ENCODE measurements around the gene RHBDL1.

RHBDL1 gene

GRCh38 chr16:723695-724094, 48.2 kb downstream of the RHBDL1 start:
- TF ChIP-seq TEAD4 (IDR thresholded peaks at IDR 0.05) (no peak), TAF1 (IDR thresholded peaks at IDR 0.05; ENCODE audit: low read depth) (no peak), EGR1 (IDR thresholded peaks at IDR 0.05) (no peak), REST (IDR thresholded peaks at IDR 0.05; ENCODE audit: low read depth) (no peak), USF1 (IDR thresholded peaks at IDR 0.05) (no peak), ZBTB7A (IDR thresholded peaks at IDR 0.05; ENCODE audit: low read depth) (no peak), TCF12 (IDR thresholded peaks at IDR 0.05; ENCODE audit: low read depth) (no peak), NFIC (IDR thresholded peaks at IDR 0.05) (no peak), EP300 (IDR thresholded peaks at IDR 0.05; ENCODE audit: borderline replicate concordance) (no peak), CEBPB (IDR thresholded peaks at IDR 0.05) (no peak), RAD21 (IDR thresholded peaks at IDR 0.05; ENCODE audit: low read depth) (no peak), YY1 (IDR thresholded peaks at IDR 0.05; ENCODE audit: low read depth) (no peak), CREB1 (IDR thresholded peaks at IDR 0.05; ENCODE audit: low read depth) (no peak), FOXM1 (IDR thresholded peaks at IDR 0.05; ENCODE audit: borderline replicate concordance, low read depth) (no peak), MAX (IDR thresholded peaks at IDR 0.05) (no peak)

- TF ChIP-seq TEAD4 (IDR thresholded peaks at IDR 0.05) (no peak), YY1 (IDR thresholded peaks at IDR 0.05; ENCODE audit: low read depth) (no peak), TAF1 (IDR thresholded peaks at IDR 0.05; ENCODE audit: low read depth) (no peak), CREB1 (IDR thresholded peaks at IDR 0.05; ENCODE audit: low read depth) (no peak), EGR1 (IDR thresholded peaks at IDR 0.05) (no peak), ZBTB7A (IDR thresholded peaks at IDR 0.05; ENCODE audit: low read depth) (no peak), NFIC (IDR thresholded peaks at IDR 0.05) (no peak), CEBPB (IDR thresholded peaks at IDR 0.05) (no peak), REST (IDR thresholded peaks at IDR 0.05; ENCODE audit: low read depth) (no peak), RAD21 (IDR thresholded peaks at IDR 0.05; ENCODE audit: low read depth) (no peak), USF1 (IDR thresholded peaks at IDR 0.05) (no peak)
Measured at GRCh38 chr16:724188-725040, 48.9 kb downstream of the RHBDL1 start.

GRCh38 chr16:725041-725376, 49.5 kb downstream of the RHBDL1 start:
- TF ChIP-seq TAF1 (IDR thresholded peaks at IDR 0.05; ENCODE audit: low read depth) (no peak), REST (IDR thresholded peaks at IDR 0.05; ENCODE audit: low read depth) (no peak), ZBTB7A (IDR thresholded peaks at IDR 0.05; ENCODE audit: low read depth) (no peak)

GRCh38 chr16:725463-726187, 50.2 kb downstream of the RHBDL1 start:
- no peak for TF ChIP-seq REST (IDR thresholded peaks at IDR 0.05; ENCODE audit: low read depth)
- no peak for TF ChIP-seq TEAD4 (IDR thresholded peaks at IDR 0.05)
- TF ChIP-seq MAX (IDR thresholded peaks at IDR 0.05): no peak
- TF ChIP-seq ZBTB7A (IDR thresholded peaks at IDR 0.05; ENCODE audit: low read depth): no peak
- no peak for TF ChIP-seq CREB1 (IDR thresholded peaks at IDR 0.05; ENCODE audit: low read depth)
- TF ChIP-seq YY1 (IDR thresholded peaks at IDR 0.05; ENCODE audit: low read depth): no peak
- TF ChIP-seq RAD21 (IDR thresholded peaks at IDR 0.05; ENCODE audit: low read depth): no peak
- TF ChIP-seq USF1 (IDR thresholded peaks at IDR 0.05): no peak
- no peak for TF ChIP-seq NFIC (IDR thresholded peaks at IDR 0.05)
- no peak for TF ChIP-seq FOXM1 (IDR thresholded peaks at IDR 0.05; ENCODE audit: borderline replicate concordance, low read depth)
- TF ChIP-seq TAF1 (IDR thresholded peaks at IDR 0.05; ENCODE audit: low read depth): no peak
- no peak for TF ChIP-seq CEBPB (IDR thresholded peaks at IDR 0.05)
- no peak for TF ChIP-seq TCF12 (IDR thresholded peaks at IDR 0.05; ENCODE audit: low read depth)
- no peak for TF ChIP-seq EGR1 (IDR thresholded peaks at IDR 0.05)
- no peak for TF ChIP-seq EP300 (IDR thresholded peaks at IDR 0.05; ENCODE audit: borderline replicate concordance)

Measured in Ishikawa (cell line).